Pancreas (tissue), 10 donors: Measurements from ENCODE around the gene SHC2. TPM values are rescaled to one million over a fixed set of nuclear protein-coding genes. Genes with fewer than 3 reads are reported as not detected.
A peak's percentile ranks its signal among the peaks of the same experiment; 100 is the strongest.

Source experiments
- ATAC-seq, 4 donors: fragments of 200-7000 bp; cut with Tn5 transposase; one replicate each; pipeline versions ENCODE4 v1.8.0 to v1.9.1; 2020; ENCODE audit warnings: mild to moderate bottlenecking in 4 of 4, moderate library complexity in 4 of 4
- DNase-seq, 6 donors: peaks; one replicate each; pipeline ENCODE4 v3.0.0-alpha.2; 2020
- FAIRE-seq: peaks from 2 replicates; lab custom pipeline; 2012; peaks lifted over from hg19 to GRCh38; lab: Jason Lieb, UNC
- H3K27ac ChIP-seq, 4 donors: fragments of 200-600 bp; sonication (generic); 1 replicate in 3 of 4; 2 replicates in 1 of 4; pipeline versions ENCODE4 v1.5.0 to v1.8.0; 2020
- H3K27me3 ChIP-seq, 4 donors: fragments of 200-600 bp; one replicate each; pipeline ENCODE4 v1.8.0; 2021
- H3K36me3 ChIP-seq, 3 donors: fragments of 200-600 bp; sonication (generic) in 1 of 3; one replicate each; pipeline versions ENCODE4 v1.5.0 to v1.8.0; 2020 to 2021
- H3K4me1 ChIP-seq, 3 donors: fragments of 200-600 bp; one replicate each; pipeline ENCODE4 v1.8.0; 2021
- H3K4me3 ChIP-seq, 4 donors: fragments of 200-600 bp; sonication (generic) in 2 of 4; one replicate each; pipeline versions ENCODE4 v1.5.0 to v1.8.0; 2020 to 2021
- H3K9me3 ChIP-seq, 4 donors: fragments of 200-600 bp; one replicate each; pipeline ENCODE4 v1.8.0; 2021
- CTCF ChIP-seq, 4 donors: fragments of 200-600 bp; sonication (generic) in 3 of 4; IDR thresholded peaks; one replicate each; pipeline versions ENCODE4 v1.5.0 to v1.8.0; 2021; ENCODE audit warnings: antibody characterized with exemption in 4 of 4
- WGBS, 2 donors: extraction: QIAGEN DNeasy Blood & Tissue Kit; methylation state at CpG; one replicate each; pipeline ENCODE4 v1.1.7; 2013; 5-methylcytosine and 5-hydroxymethylcytosine counted together
- intact Hi-C, 3 donors: fragments of 100-400 bp; cut with DNase I; formaldehyde crosslinking; loops; one replicate each; pipeline versions ENCODE4 v1.11.1 to v1.14.2; 2022
- polyA plus RNA-seq, 2 donors: library from polyadenylated mRNA; stranded (reverse); fragments of 200-250 nt; gene quantifications; one replicate each; pipeline ENCODE4 v1.2.3, GENCODE V29; 2013
- total RNA-seq, 6 donors: library from RNA; stranded (reverse); fragmentation: NEBNext Ultra II Directional in 4 of 6; extraction: Animal tissue kit (Norgen Biotek cat#: 25700) in 4 of 6; gene quantifications; one replicate each; pipeline versions ENCODE4 v1.2.1 to v1.2.4, GENCODE V29; 2021 to 2023
- donor health status: healthy with polysubstance abuse.
- donor health status: DM: no; HTN: no; CAD: no; lungs with moderate emphysema.
- donor health status: DM: no; HTN: no; CAD: no.
- donor health status: control.
- donor health status: control.
- donor health status: Bipolar disorder and iron deficiency.
- donor health status: DM: yes; HTN: yes; CAD: no.
- donor health status: DM: no; HTN: no; CAD: no.
- donor health status: DM: no; HTN: no; CAD: no.
- donor health status: DM: yes; HTN: yes; CAD: no.

Gene SHC2
- total and polyA plus RNA-seq, 8 donors, result 76.2 to 382 (median 111) TPM

GRCh38 chr19:485583-486236 lies 24.9 kb upstream of the SHC2 start:
- intact Hi-C loops, result no loop called here
- Histone ChIP-seq H3K27me3 (no peaks in the 10 kb centered on the region), H3K36me3 (no peaks in the 10 kb centered on the region), H3K4me3 (no peak overlapping the region), H3K27ac (peak overlapping the region in 2 of 4 donors; percentile 46 to 54), H3K4me1 (peaks cover 0 to 4% (median 0%) of the 10 kb centered on the region in 3 donors), H3K9me3 (no peaks in the 10 kb centered on the region)
- 3 to 4% methylated on average over 21 to 23 of the region's 23 CpGs for WGBS, 2 donors
- no peak for TF ChIP-seq CTCF (IDR thresholded peaks at IDR 0.05)
- DNase-seq (peak; percentile 28 to 74 (median 52)), FAIRE-seq (no peak), ATAC-seq (peak in 3 of 4 donors; percentile 1 to 26 (median 18))

GRCh38 chr19:485077-485476 lies 24.2 kb upstream of the SHC2 start:
- Histone ChIP-seq H3K4me3 (no peak overlapping the region), H3K27me3 (no peaks in the 10 kb centered on the region), H3K36me3 (no peaks in the 10 kb centered on the region), H3K27ac (peak overlapping the region in 1 of 4 donors; percentile 54), H3K9me3 (no peaks in the 10 kb centered on the region), H3K4me1 (peaks cover 0 to 4% (median 0%) of the 10 kb centered on the region in 3 donors)
- 48 to 56% methylated on average over 22 of the region's 22 CpGs for WGBS, 2 donors
- ATAC-seq (no peak), FAIRE-seq (no peak), DNase-seq (peak in 1 of 6 donors; percentile 47)
- TF ChIP-seq CTCF (IDR thresholded peaks at IDR 0.05), result no peak
- intact Hi-C loops, result no loop called here

GRCh38 chr19:484494-484893 lies 23.7 kb upstream of the SHC2 start:
- ATAC-seq (no peak), FAIRE-seq (no peak), DNase-seq (peak in 1 of 6 donors; percentile 56)
- Histone ChIP-seq H3K27me3 (no peaks in the 10 kb centered on the region), H3K36me3 (no peaks in the 10 kb centered on the region), H3K9me3 (no peaks in the 10 kb centered on the region), H3K4me3 (no peak overlapping the region), H3K4me1 (peaks cover 0 to under 1% (median 0%) of the 10 kb centered on the region in 3 donors), H3K27ac (no peak overlapping the region)
- WGBS, 2 donors, result 52 to 57% methylated on average over 14 to 15 of the region's 15 CpGs
- intact Hi-C loops, result no loop called here
- TF ChIP-seq CTCF (IDR thresholded peaks at IDR 0.05), result no peak

GRCh38 chr19:483332-484072 lies 22.7 kb upstream of the SHC2 start:
- no peaks in the 10 kb centered on the region for H3K4me1 ChIP-seq
- H3K27ac ChIP-seq, result no peak overlapping the region
- H3K4me3 ChIP-seq, result no peak overlapping the region
- TF ChIP-seq CTCF (IDR thresholded peaks at IDR 0.05), result no peak
- DNase-seq (peak in 1 of 6 donors; percentile 62), FAIRE-seq (no peak), ATAC-seq (no peak)
- intact Hi-C loops, result no loop called here
- 30 to 35% methylated on average over 19 to 21 of the region's 21 CpGs for WGBS, 2 donors
- H3K27me3 ChIP-seq, result no peaks in the 10 kb centered on the region
- H3K36me3 ChIP-seq, result no peaks in the 10 kb centered on the region
- H3K9me3 ChIP-seq, result no peaks in the 10 kb centered on the region
